OCI-LY7 (cell line): ENCODE data around the gene AIFM3.

Experiments used
- EZH2phosphoT487 ChIP-seq: fragments of 200-600 bp; sonication (generic); IDR thresholded peaks from 2 replicates; pipeline ENCODE4 v1.6.1; 2018; ENCODE audit warnings: low read depth, borderline replicate concordance, mild to moderate bottlenecking, mixed run types, antibody characterized with exemption, low read length, moderate library complexity, mixed read lengths
- TF ChIP-seq, protein P1 (sequence below): fragments of 200-600 bp; sonication (generic); conservative IDR thresholded peaks from 2 replicates; pipeline ENCODE4 v1.5.1; 2014; ENCODE audit warnings: mild to moderate bottlenecking, antibody characterized with exemption, low read length, moderate library complexity, mixed read lengths

DNA sequence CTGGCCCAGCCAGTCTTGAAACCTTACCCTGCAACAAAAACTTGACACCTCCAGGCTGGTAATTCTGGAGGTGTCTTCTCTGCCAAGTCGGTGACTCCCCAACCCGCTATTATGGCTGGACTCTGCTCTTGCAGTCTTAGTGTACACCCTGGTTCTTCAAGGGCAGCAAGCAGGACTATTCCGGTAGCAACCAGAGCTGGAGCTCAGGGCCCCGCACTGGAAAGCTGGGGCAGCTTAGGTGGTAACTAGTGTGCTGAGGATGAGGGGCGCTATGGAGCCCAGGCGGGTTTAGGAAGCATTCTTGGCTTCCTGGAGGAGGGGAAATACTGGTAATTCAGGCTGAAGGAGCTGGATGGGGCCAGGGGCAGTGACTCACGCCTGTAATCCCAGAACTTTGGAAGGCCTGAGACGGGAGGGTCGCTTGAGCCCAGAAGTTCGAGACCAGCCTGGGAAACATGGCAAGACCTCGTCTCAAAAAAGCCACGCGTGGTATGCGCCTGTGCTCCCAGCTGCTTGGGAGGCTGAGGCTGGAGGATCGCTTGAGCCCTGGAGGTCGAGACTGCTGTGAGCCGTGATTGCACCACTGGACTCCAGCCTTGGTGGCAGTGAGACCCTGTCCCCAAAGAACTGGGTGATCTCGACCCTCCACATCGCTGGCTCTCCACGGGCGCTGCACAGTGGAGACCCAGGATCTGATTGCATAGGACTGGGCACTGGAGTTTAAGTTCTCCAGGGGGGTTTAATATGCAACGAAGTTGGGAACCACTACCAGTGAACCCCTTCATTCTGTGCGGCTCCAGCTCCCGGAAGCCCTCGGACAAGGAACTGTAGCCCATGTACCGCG is 10.6 kb upstream of the AIFM3 start:
- TF ChIP-seq, protein P1, sequence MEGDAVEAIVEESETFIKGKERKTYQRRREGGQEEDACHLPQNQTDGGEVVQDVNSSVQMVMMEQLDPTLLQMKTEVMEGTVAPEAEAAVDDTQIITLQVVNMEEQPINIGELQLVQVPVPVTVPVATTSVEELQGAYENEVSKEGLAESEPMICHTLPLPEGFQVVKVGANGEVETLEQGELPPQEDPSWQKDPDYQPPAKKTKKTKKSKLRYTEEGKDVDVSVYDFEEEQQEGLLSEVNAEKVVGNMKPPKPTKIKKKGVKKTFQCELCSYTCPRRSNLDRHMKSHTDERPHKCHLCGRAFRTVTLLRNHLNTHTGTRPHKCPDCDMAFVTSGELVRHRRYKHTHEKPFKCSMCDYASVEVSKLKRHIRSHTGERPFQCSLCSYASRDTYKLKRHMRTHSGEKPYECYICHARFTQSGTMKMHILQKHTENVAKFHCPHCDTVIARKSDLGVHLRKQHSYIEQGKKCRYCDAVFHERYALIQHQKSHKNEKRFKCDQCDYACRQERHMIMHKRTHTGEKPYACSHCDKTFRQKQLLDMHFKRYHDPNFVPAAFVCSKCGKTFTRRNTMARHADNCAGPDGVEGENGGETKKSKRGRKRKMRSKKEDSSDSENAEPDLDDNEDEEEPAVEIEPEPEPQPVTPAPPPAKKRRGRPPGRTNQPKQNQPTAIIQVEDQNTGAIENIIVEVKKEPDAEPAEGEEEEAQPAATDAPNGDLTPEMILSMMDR, result no peak
- TF ChIP-seq EZH2phosphoT487, result no peak
